ENCODE results near the gene VSTM2L. TPM values are rescaled to one million over a fixed set of nuclear protein-coding genes. Genes with fewer than 3 reads are reported as not detected.

The VSTM2L gene
- total and polyA plus RNA-seq, 7 donors, result 0.05 to 2.8 (median 0.84) TPM

DNA sequence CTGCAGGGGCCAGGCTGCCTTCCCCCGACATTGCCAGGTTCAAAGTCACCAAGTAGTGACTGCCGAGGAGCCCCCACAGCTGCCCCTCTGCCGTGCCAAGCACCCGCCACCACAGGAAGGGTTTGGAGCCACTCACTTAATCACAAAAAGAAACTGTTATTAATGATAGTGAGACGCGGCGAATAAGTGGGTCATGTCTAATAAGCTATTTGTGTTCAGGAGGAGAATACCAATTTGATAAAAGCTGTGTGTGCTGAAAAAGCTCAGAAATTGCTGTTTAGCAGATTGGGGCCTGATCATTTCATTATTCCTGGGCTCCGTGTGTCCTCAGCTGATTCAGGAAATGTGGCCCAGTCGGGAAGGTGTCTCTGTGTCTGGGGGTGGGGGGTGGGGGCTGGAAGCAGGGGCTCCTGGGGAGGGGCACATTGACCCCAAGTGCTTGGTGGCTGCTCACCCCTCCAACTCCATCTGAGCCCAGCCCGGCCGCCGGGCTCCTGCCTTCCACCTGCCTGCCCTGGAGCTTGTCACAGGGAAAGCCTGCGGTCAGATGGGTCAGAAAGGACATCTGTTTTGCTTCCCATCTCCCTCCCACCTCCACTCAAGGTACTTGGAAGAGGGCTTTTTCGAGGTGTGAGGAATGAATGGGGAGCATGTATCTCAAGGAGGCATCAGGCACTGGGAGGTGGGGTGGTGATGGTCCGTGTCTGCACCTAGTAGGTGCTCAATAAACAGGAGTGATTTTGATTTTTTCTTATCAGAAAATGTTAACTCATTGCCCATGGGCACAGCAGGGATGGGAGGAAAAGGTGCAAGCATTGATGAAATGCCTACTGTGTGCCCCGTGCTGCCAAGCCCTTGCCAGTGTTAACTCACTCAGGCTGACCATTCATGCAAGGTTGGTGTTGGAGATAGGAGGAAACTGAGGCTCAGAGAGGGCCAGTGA is 3.0 kb downstream of the VSTM2L start:
- H3K27me3 ChIP-seq (ENCODE audit: insufficient read depth in 3 of 3, low read length in 2 of 3), result peaks cover 0 to 76% (median 23%) of the 10 kb centered on the region in 3 donors
- no peaks in the 10 kb centered on the region for H3K4me1 ChIP-seq
- no peak overlapping the region for H3K4me3 ChIP-seq
- WGBS, 3 donors, result 65 to 75% (median 68%) methylated on average over 16 of the region's 16 CpGs
- TF ChIP-seq, protein P1, sequence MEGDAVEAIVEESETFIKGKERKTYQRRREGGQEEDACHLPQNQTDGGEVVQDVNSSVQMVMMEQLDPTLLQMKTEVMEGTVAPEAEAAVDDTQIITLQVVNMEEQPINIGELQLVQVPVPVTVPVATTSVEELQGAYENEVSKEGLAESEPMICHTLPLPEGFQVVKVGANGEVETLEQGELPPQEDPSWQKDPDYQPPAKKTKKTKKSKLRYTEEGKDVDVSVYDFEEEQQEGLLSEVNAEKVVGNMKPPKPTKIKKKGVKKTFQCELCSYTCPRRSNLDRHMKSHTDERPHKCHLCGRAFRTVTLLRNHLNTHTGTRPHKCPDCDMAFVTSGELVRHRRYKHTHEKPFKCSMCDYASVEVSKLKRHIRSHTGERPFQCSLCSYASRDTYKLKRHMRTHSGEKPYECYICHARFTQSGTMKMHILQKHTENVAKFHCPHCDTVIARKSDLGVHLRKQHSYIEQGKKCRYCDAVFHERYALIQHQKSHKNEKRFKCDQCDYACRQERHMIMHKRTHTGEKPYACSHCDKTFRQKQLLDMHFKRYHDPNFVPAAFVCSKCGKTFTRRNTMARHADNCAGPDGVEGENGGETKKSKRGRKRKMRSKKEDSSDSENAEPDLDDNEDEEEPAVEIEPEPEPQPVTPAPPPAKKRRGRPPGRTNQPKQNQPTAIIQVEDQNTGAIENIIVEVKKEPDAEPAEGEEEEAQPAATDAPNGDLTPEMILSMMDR (IDR thresholded peaks at IDR 0.05), result no peak
- no peaks in the 10 kb centered on the region for H3K9me3 ChIP-seq
- H3K36me3 ChIP-seq (ENCODE audit: insufficient read depth in 1 of 2, low read depth in 1 of 2), result no peaks in the 10 kb centered on the region
- ATAC-seq, result no peak
- intact Hi-C loops (cut with DNase I), result loop anchor here in 1 of 2 donors (10.0 kb wide), 2 partner anchors 319 to 341 kb away; no protein-coding TSS in a partner anchor
- DNase-seq, result no peak
- no peak overlapping the region for H3K27ac ChIP-seq

DNA sequence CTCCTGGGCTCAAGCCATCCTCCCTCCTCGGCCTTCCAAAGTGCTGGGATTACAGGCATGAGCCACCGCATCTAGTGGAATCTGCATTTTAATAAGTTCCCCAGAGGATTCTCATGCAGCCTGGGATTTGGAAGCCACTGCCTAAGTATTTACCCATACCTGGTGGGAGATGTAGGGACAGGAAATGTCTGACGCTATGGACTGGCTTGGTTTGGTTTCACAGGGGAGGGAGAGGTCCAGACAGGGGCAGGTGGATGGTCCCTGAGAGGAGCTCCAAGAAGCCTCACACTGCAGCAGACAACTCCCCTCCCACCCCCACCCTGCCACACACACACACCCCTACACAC is 4.4 kb downstream of the VSTM2L start:
- WGBS, 3 donors, result 21 to 31% (median 25%) methylated on average over 3 of the region's 3 CpGs
- H3K27ac ChIP-seq, result no peak overlapping the region
- DNase-seq, result no peak
- H3K4me3 ChIP-seq, result no peak overlapping the region
- intact Hi-C loops (cut with DNase I), result loop anchor here in 1 of 2 donors (10.0 kb wide), 2 partner anchors 317 to 343 kb away; no protein-coding TSS in a partner anchor
- H3K36me3 ChIP-seq (ENCODE audit: insufficient read depth in 1 of 2, low read depth in 1 of 2), result no peaks in the 10 kb centered on the region
- no peaks in the 10 kb centered on the region for H3K4me1 ChIP-seq
- TF ChIP-seq, protein P1 (IDR thresholded peaks at IDR 0.05), result no peak
- H3K9me3 ChIP-seq, result no peaks in the 10 kb centered on the region
- H3K27me3 ChIP-seq (ENCODE audit: insufficient read depth in 3 of 3, low read length in 2 of 3), result peaks cover 0 to 73% (median 25%) of the 10 kb centered on the region in 3 donors
- ATAC-seq, result no peak

DNA sequence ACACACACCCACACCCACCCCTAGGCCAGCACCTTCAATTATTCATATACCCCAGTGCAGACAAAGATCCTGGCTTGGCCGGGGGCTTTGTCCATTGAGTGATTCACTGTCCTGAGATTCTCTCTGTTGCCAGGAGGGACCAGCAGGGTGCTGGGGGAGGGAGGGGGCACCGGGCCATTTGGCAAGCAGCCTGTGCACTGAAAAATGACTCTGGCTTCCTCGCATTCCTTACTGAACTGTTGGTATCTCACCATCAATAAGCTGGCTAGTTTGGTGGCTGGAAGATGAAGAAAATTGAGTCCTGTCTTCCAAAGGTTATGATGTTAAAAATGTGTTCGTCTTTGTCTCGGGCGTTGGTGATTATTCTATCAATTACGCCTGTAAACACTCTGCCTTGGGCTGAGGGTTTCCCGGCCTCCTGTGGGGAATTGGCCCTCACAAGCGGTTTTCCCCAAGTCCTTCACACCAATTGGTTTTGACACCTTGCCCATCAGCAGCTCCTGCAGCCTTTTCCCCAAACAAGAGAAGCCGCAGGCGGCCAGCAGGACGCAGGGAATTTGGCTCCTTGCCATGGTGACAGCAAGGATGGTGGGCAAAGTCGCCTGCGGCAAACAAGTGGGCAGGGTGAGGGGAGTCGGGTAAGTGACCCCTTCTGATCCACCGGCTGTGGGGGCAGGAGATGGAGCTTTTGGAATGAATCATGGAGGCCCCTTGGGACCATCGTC is 4.9 kb downstream of the VSTM2L start:
- TF ChIP-seq, protein P1 (IDR thresholded peaks at IDR 0.05), result no peak
- Histone ChIP-seq H3K36me3 (ENCODE audit: insufficient read depth in 1 of 2, low read depth in 1 of 2) (no peaks in the 10 kb centered on the region), H3K27ac (no peak overlapping the region), H3K4me1 (no peaks in the 10 kb centered on the region), H3K9me3 (no peaks in the 10 kb centered on the region), H3K27me3 (ENCODE audit: insufficient read depth in 3 of 3, low read length in 2 of 3) (peaks cover 0 to 73% (median 27%) of the 10 kb centered on the region in 3 donors), H3K4me3 (no peak overlapping the region)
- WGBS, 3 donors, result 10 to 15% (median 10%) methylated on average over 17 of the region's 17 CpGs
- intact Hi-C loops (cut with DNase I), result loop anchor here in 1 of 2 donors (10.0 kb wide), 2 partner anchors 317 to 343 kb away; no protein-coding TSS in a partner anchor
- ATAC-seq, result no peak
- no peak for DNase-seq

DNA sequence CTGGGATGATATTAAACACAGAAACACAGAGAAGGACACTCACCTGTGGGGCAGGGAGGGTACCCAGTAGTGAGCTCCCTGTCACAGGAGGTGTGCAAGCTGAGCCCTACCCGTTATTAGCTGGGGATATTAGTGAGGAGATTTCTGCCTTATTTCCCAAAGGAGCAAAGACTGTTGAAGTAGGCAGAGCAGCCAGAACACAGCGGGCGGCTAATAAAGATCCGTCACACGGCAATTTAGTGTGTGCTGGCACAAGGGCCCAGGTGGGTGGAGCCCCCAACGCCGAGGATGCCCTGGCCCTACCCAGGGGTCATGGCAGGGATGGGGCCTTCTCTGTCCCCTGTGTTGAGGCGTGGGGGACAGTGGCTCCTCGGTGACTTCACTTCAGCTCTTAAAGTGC is 8.3 kb downstream of the VSTM2L start:
- intact Hi-C loops (cut with DNase I), result no loop called here
- Histone ChIP-seq H3K27me3 (ENCODE audit: insufficient read depth in 3 of 3, low read length in 2 of 3) (peaks cover 0 to 73% (median 29%) of the 10 kb centered on the region in 3 donors), H3K4me1 (no peaks in the 10 kb centered on the region)

More for the DNA sequence above, 8.3 kb downstream of the VSTM2L start:
- no peak overlapping the region for H3K27ac ChIP-seq
- no peak overlapping the region for H3K4me3 ChIP-seq
- TF ChIP-seq, protein P1 (IDR thresholded peaks at IDR 0.05), result no peak
- WGBS, 3 donors, result 15 to 22% (median 16%) methylated on average over 9 of the region's 9 CpGs
- DNase-seq (no peak), ATAC-seq (no peak)
- H3K9me3 ChIP-seq, result no peaks in the 10 kb centered on the region
- H3K36me3 ChIP-seq (ENCODE audit: insufficient read depth in 1 of 2, low read depth in 1 of 2), result no peaks in the 10 kb centered on the region
